GM20431 (cell line): ENCODE data around the gene NDUFAF8.

Experiments used
- in situ Hi-C: fragments of 300-500 bp; cut with MseI, MboI; formaldehyde crosslinking; loops from one replicate; pipeline ENCODE4 v1.15.0; 2020; ENCODE audit warnings: low sequenced_read_pairs; ENCODE audit not compliant: unreplicated experiment

The NDUFAF8 gene

DNA sequence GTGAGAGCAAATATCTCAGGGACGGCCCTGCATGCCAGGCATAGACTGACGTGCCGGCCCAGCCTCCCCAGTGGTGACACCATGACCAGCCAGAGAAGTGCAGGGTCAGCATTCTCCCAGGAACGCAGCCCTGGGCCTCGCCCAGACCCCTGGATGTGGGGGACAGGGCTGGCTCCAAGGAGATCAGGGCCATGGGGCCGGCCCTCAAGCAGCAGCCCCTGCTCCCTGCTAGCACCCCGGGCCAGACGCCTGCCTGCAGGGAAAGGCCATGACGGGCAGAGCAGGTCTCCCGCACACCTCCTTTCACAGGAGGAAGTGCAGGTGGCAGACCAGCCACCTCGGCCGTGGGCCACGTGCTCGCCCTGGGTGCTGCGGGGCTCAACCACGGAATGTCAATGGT is 9.5 kb downstream of the NDUFAF8 start:
- in situ Hi-C loops: no loop called here

- in situ Hi-C loops: loop anchor here (10.0 kb wide), 1 partner anchor 225 kb away; no protein-coding TSS in a partner anchor
Observed at GRCh38 chr17:81249223-81250040, 10.3 kb downstream of the NDUFAF8 start.

GRCh38 chr17:81250286-81251093 is 11.4 kb downstream of the NDUFAF8 start:
- in situ Hi-C loops: loop anchor here (10.0 kb wide), 1 partner anchor 224 kb away; no protein-coding TSS in a partner anchor

GRCh38 chr17:81251094-81251708 is 12.1 kb downstream of the NDUFAF8 start:
- in situ Hi-C loops: loop anchor here (10.0 kb wide), 1 partner anchor 224 kb away; no protein-coding TSS in a partner anchor

- in situ Hi-C loops: loop anchor here (10.0 kb wide), 1 partner anchor 223 kb away; no protein-coding TSS in a partner anchor
Observed at GRCh38 chr17:81251709-81252301, 12.7 kb downstream of the NDUFAF8 start.

DNA sequence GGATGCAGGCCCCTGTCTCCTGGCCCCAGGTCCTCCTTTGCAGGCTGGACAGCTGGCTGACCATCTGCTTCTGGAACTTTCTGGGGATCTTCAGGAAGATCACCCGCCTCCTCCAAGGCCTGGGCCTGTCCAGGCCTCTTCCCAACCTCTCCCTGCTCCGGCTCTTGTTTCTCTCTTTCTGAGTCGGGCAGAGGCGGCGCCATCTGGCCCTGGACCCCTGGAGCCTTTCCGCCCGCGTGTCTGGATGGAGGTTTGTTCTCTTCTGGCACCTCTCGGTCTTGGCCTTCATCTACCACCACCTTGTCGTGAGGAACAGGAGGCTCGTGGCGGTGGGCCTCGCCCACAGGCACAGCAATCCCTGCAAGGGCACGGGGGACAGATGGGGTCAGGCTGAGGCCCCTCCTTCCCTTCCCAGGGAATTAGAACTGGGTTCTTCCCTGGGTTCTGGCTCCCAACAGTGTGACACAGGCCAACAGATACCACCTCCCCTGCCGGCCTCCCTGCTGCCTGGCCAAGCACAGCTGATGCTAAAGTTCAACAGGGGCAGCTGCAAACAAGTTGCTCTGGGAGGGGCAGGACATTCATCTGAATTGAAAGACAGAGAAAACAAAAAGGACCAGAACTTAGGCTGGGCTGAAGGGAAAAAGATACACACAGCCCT is 13.3 kb downstream of the NDUFAF8 start:
- in situ Hi-C loops: loop anchor here (10.0 kb wide), 1 partner anchor 222 kb away; no protein-coding TSS in a partner anchor

DNA sequence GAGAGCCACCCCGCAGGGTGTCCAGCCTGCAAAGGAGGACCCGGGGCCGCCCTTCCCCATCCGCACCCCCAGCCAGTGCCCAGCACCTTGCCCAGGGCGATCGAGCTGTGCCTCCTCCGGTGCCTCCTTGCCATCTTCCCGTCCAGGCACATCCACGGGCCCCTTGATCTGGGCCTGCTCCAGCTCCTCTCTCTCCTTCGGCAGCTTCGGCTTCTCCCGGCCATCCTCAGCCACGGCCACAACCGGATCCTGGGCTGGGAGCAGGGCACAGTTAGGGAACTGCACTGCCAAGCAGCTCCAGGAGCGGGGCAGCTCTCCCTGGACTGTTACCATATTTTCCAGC is 13.8 kb downstream of the NDUFAF8 start:
- in situ Hi-C loops: loop anchor here (10.0 kb wide), 1 partner anchor 222 kb away; no protein-coding TSS in a partner anchor

DNA sequence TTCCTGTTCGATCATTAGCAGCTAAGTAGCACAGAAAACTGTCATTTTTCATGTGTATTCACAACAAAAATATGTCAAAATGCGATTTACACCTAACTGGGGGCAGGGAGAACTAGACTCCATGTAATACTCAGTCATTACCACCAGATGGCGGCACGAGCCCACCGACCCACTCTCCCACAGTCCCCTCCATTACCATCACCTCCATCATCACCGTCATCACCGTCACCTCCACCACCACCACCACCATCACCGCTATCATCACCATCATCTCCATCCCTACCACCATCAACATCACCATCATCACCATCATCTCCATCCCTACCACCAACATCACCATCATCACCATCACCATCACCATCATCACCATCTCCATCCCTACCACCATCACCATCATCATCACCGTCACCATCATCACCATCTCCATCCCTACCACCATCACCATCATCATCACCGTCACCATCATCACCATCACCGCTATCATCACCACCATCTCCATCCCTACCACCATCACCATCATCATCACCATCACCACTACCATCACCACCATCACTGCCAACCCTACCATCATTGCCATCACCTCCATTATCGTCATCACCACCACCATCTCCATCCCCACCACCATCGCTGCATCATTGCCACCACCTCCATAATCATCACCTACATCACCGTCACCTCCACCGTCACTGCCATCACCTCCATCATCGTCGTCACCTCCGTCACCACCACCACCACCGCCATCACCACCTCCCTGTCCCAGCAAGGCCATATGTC is 14.4 kb downstream of the NDUFAF8 start:
- in situ Hi-C loops: loop anchor here (10.0 kb wide), 1 partner anchor 221 kb away; no protein-coding TSS in a partner anchor

DNA sequence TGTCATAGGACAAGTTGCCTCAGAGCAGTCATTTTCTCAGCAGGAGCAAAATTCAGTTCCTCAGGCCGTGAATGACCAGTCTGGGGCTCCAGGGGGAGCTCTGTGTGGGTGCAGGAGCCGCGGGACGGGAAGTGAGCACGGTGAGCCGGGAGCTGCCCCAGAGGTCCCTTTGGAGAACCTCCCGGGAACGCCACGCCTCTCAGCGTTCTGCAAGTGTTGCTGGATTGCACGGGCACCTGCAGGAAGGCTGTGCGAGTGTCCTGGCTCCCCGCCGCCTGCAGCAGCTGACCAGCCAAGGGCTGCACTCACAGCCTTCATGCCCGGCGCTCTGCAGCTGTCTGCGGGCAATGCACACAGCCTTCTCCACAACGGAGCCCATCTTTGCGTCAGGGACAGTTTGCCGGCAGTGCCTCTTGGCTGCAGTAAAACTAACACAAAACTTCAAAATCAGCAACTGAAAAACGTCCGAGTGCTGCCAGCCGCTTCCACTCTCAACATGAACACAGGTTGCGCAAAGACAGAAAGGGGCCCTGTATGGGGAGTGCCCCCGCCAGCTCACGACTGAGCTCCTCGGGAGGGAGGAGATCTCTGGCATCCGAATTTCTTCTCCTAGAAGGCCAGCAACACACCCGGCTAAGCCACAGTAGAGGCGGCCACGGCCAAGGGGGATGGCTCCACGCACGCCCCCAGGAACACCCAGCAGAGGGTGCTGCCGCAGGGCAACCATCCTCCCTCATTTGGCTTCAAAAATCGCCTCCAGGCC is 16.0 kb downstream of the NDUFAF8 start:
- in situ Hi-C loops: loop anchor here (10.0 kb wide), 1 partner anchor 220 kb away; no protein-coding TSS in a partner anchor

- in situ Hi-C loops: loop anchor here (10.0 kb wide), 1 partner anchor 218 kb away; no protein-coding TSS in a partner anchor
Observed at GRCh38 chr17:81256616-81257015, 17.5 kb downstream of the NDUFAF8 start.

GRCh38 chr17:81257533-81257932 is 18.4 kb downstream of the NDUFAF8 start:
- in situ Hi-C loops: loop anchor here (10.0 kb wide), 1 partner anchor 217 kb away; no protein-coding TSS in a partner anchor

GRCh38 chr17:81258292-81258691 is 19.2 kb downstream of the NDUFAF8 start:
- in situ Hi-C loops: loop anchor here (10.0 kb wide), 1 partner anchor 217 kb away; no protein-coding TSS in a partner anchor

DNA sequence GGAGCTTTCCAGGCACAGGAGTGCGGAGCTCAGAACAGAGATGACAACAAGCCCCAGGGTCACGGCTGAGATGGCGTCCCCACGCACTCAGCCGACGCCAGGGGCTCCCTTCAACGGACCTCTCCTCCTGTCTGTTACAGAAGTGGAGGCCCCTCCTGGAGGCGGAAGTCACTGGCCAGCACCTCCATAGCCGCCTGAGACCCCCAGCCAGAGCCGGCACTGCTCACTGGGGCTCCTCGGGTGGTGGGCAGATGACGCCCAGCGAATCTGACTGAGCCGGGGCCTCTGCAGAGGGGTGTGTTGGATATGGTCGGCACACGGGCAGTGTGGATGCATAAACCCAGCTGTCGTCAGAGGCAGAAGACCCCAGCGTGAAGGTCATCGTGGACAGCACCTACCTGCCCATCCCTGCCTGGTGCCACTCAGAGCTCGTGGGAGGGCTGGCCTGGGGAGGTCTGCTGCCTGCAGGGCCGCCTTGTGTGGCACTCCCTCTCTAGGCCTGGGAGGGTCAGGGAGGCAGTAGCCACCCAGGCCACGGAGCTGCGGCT is 20.0 kb downstream of the NDUFAF8 start:
- in situ Hi-C loops: loop anchor here (10.0 kb wide), 1 partner anchor 216 kb away; no protein-coding TSS in a partner anchor

DNA sequence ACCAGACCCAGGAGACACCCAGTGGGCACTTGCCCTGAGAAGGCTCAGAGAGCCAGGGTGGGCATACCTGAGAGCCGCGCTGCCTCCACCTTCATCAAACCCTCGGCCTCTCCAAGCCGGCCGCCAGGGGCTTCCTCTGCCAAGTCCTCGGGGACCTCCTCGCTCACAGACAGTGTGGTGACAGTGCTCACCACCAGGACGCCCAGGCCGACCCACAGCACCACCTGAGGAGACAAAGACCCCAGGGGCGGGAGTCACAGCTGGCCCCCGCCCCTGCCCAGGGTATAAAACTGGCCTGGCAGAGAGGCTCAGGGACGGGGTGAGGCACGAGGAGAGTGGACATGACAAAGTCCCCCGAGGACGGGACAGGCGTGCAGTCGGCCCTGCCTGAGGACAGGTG is 21.1 kb downstream of the NDUFAF8 start:
- in situ Hi-C loops: no loop called here

DNA sequence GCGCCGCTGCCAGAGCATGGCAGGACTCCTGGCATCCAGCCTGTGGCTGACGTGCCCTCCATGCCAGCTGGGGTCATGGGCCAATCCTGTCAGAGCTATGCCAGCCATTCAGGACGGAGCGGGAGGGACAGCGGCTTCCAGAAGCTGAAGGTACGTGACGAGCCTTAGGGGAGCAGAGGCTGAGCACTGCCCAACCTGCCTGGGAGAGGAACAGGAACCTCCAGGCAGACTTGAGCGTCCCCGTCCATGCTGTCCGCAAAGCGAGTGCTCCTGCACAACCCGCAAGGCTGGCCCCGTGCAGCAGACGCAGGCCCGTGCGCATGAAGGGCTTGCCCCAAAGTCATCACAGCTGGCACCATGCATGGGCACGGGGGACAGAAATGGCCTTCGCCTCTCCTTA is 21.5 kb downstream of the NDUFAF8 start:
- in situ Hi-C loops: no loop called here

DNA sequence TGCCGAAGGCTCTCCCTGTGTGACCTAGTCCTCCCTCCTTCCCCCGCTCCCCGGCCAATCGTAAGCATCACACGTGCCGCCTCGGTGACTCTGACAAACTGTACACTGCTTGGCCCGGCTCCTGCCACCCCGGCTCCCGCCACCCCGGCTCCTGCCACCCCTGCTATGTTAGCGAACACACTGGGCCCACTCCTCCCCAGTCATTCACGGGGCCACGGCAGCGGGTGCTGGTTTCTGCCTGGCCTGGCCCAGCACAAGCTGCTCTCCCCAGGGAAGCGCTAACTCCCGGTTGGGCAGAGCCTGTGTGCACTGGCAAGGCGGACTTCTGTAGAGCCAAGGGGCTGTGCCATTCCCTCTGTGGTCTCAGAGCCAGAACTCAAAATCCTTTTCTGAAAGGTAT is 22.0 kb downstream of the NDUFAF8 start:
- in situ Hi-C loops: no loop called here

GRCh38 chr17:81261582-81262336 is 22.6 kb downstream of the NDUFAF8 start:
- in situ Hi-C loops: no loop called here
